Right kidney (tissue), 1 donor: ENCODE results near the gene GLG1.
"Not testable (repeated sequence)": the region's sequence is repeated elsewhere in the genome, so short reads cannot be mapped to it uniquely, and the experiment has no call there.

Experiments
- DNase-seq: peaks from one replicate; pipeline ENCODE4 v3.0.0-alpha.2; 2016

Gene GLG1

DNA sequence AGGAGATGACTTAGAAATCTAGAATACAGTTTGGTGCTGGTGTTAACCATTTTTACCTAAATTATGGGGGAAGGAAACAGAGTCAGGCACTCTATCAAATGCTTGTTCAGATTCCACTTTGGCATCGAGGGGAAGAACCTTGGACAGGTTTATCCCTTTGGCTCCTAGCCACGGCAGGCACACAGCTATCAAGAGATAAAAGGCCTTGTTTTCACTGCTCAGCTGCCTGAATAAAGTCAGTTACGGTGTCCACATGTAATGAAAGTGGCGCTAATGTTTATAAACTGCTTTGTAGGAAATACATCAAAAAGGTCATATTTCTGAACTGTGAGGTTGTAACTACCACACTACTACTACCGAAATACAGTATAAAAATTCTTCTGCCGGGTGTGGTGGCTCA lies 66.3 kb downstream of the GLG1 start:
- DNase-seq = not testable (repeated sequence)

DNA sequence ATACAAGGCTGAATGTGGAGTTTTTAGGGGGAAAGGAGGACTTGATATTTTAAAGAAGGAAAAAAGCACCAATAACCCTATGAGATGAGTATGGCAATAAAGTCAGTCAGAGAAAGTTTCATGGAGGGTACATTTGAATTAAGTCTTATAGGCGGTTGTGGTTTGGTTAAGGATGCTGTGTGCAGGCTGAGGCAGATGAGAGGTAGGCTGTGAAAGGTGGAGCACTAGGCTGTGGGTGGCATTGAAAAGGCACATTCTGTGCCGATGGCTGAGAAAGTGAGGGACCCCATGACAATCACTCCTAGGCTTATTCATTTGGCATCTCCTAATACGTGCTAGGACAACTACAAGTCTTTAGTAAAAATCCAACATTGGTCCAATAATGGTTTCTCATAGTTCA lies 68.1 kb downstream of the GLG1 start:
- not testable (repeated sequence) for DNase-seq

DNA sequence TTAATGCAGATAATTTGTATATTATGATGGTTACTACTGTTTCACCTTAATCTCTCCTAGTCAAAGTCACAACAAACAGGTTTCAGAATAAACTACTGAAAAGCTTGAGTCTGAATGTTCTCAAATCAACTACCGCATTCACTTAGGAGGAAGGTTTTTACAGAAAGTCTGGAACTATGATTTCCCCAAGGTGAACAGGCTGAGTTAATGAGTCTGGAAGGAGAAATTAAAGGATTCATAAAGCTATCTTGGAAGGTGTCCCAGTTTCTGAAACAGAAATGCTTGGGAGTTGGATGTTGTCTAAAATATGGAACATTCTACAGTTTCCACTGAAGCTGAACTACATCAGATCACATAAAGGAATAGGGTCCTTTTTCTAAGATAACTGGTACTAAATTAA lies 69.2 kb downstream of the GLG1 start:
- not testable (repeated sequence) for DNase-seq

DNA sequence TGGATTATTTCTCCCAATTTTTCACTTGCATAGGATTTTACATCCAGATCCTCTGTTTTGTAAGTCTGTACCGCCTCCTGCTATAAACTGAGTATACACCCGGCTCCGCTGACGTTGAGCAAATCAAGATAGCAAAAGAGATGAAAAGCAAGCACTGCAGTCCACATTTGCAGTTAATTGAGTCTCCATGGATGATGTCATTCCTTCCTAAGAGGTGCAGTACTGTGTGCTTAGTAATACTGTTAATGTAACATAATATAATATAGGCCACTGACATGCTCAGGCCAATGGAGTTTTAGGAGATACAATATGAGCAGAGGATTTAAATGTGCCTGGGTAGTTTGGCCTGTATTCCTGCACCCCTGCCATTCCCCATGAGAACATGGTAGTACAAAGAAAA lies 72.3 kb downstream of the GLG1 start:
- DNase-seq = not testable (repeated sequence)

DNA sequence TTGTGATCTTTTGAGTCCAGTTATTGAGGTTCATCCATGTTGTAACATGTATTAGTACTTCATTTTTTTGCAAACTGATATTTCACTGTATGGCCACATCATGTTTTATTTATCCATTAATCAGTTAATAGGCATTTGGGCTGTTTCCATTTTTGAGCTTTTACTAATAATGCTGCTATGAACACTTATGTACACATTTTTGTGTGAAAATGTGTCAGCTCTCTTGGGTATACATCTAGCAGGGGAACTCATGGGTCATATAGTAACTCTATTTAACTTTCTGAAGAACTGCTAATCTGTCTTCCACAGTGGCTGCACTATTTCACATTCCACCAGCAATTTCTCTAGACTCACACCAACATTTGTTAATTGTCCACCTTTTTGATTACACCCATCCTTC lies 82.0 kb downstream of the GLG1 start:
- DNase-seq = no peak

DNA sequence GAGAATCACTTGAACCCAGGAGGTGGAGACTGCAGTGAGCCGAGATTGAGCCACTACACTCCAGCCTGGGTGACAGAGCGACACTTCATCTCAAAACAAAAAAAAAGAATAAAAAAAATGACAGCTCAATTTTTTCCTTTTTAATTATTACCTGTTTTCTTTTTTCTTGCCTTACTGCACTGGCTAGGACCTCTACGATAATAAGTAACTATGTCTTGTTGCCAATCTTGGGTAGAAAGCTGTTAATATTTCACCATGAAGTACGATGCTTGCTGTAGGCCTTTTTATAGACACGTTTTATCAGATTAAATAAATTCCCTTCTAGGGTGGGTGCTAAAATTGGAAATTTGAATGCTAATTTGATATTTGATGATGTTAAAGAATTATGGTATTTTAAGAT lies 82.8 kb downstream of the GLG1 start:
- no peak for DNase-seq

DNA sequence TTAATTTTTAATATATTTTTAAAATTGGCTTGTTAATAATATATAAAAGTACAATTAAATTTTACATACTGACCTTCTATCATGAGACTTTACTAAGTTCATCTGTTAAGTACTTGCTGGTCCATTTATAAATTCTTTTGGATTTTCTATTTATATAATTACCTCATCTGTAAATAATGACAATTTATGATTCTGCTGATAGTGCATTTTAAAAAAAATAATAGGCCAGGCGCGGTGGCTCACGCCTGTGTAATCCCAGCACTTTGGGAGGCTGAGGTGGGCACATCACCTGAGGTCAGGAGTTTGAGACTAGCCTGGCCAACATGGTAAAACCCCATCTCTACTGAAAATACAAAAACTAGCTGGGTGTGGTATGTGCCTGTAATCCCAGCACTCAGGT lies 83.2 kb downstream of the GLG1 start:
- not testable (repeated sequence) for DNase-seq

DNA sequence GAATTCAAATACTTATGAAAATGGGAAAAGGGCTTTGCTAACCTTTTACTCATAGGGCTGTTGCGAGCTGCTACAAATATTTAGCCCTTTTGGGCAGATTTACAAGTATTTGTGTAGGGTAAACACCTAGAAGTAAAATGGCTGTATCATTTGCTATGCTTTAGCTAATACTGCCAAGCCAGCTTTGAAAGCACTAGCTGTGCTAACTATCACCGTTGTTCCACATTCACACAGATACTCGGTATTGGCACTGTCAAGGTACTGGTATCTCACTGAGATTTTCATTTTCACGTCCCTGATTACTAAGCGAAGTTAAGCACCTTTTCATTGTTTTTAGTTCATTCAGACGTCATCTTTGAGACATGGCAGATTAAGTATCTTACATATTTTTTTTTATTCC lies 84.8 kb downstream of the GLG1 start:
- no peak for DNase-seq

DNA sequence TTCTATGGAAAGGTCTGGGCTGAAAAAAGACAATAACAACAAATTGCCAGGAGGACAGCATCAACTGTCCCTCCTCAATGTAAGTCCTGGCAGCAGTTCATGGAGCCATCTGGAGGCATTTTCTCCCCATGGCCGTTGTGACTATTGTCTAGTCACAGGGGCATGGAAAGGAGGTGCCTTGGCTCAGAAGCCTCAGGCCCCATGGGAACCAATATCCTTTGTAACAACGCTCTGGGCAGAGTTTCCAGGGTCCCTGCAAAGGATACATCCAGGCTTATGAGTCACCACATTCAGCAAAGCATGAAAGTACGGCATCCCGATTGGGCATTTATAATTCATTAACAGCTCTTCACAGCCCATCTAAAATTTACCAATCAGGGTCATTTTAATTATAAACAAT lies 85.2 kb downstream of the GLG1 start:
- no peak for DNase-seq

DNA sequence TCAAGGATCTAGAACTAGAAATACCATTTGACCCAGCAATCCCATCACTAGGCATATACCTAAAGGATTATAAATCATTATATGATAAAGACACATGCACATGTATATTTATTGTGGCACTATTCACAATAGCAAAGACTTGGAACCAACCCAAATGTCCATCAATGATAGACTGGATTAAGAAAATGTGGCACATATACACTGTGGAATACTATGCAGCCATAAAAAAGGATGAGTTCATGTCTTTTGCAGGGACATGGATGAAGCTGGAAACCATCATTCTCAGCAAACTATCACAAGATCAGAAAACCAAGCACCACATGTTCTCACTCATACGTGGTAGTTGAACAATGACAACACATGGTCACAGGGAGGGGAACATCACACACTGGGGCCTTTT lies 88.0 kb downstream of the GLG1 start:
- DNase-seq = not testable (repeated sequence)

DNA sequence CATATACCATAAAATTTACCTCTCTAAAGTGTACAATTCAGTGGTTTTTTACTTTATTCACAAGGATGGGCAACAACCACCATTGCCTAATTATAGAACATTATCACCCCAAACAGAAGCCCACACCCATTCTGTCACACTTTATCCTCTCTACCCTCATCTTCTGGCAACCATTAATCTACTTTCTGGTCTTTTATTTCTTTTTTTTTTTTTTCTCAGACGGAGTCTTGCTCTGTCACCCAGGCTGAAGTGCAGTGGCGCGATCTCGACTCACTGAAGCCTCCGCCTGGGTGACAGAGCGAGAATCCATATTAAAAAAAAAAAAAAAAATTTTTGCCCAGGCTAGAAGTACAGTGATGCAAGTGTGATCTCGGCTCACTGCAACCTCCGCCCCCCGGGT lies 95.0 kb downstream of the GLG1 start:
- DNase-seq = no peak

DNA sequence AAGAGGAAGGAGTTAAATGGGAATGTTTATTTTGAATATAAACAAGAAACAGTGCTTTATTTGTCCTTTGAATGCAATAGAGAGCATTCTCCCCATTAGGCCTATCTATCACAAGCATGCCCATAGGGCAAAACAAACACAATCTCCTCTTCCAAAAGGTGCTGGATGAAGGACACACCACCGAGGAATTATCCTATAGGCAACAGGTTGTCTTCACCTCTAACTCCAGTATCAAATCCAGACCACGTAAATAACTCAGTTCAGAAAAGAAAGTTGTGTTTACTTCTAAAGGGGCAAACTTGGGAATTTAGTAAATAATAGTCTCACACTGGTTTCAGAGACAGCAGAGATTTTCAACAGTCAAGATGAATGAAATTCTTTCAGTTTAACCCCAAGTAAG lies 101.9 kb downstream of the GLG1 start:
- no peak for DNase-seq

DNA sequence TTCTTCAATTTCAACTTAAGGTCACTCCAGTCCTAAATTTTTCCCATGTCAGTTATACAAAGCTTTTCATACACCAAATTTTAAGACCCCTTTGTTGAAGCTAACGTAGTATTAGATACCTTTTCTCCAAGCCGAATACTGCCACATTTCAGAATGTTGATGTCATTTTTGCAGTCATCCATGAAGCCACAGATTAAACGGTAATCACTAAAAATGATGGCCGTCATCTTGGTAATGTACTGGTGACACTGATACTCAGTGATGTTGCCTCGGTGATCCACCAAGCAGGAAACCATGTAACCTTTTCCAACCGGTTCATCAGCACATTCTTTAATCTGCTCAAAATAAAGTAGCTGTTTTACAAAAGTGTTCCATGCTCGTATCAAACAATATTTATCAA lies 103.5 kb downstream of the GLG1 start:
- no peak for DNase-seq

DNA sequence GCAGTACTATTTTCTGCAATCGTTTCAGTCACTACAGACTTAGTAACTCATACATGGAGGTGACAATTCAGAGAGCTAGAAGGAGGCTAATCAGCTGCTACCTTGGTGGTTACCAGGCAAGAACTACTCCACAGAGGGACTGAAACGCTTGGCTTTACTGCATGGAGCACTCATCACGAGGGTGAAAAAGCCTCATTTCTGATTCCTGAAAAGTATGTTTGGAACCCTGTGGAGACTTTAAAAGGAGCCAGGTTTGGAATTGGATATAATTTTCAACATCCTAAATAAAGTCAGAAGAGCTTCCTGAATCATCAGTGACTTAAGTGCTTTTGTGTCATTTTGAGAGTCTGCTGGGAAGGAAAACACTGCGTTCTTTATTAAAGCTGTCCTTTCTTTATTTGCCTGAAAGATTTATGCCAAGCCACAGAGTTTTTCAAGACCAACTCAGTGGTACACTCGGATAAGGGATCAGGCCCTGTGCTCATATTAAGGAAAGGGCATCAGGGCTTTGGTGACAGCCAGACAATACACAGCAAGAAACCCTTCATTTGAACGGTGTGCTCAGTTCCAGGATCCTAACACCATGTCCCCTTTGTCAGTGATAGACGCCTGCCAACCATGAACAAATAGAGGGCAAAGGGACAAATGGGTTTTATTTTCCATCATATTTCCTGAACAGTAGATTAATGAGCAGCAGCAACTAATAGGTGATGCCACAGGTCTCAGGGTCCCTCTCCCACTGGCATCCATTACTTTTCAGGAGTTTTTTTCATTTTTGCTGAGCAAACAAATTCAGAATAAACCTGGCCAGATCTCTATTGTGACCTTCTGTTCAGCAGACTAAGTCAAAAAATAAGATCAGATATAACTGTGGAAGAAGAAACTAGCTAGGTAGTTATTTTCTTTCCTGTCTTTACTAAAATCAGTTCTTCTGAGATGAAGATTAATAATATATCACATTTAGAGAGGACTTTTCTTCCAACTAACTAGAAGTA lies 105.1 kb downstream of the GLG1 start:
- DNase-seq = no peak

DNA sequence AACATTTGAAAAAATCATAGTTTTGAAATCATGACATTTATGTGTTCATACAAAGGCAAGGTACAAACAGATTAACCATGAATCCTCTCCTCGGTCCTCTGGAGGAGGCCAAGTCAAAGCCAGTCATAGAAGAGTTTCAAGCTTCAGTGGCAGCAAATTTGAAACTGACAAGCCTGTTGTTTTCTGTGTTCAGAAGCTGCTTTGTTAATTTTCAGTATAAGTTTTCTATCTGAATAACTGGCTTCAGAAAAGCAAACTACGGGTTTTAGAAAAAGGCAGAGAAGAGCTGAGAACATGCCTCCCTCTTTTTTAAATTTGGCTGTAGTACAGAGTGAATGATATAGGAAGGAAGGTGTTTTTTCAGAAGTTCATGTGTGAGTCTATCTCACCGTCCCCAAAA lies 106.0 kb downstream of the GLG1 start:
- DNase-seq = no peak

DNA sequence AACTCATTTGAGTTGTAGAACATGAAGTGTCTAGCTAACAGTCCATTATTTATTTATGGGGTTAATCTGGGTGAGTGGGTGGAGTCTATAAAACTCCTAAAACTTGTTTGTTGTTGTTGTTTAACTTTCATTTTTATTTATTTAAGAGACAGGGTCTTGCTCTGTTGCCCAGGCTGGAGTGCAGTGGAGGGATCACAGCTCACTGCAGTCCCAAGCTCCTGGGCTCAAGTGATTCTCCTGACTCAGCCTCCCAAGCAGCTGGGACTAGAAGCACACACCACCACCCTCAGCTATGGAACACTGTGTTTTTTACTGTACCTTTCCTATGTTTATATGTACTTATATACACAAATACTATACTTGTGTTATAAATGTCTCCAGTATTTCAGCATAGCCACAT lies 107.8 kb downstream of the GLG1 start:
- no peak for DNase-seq

DNA sequence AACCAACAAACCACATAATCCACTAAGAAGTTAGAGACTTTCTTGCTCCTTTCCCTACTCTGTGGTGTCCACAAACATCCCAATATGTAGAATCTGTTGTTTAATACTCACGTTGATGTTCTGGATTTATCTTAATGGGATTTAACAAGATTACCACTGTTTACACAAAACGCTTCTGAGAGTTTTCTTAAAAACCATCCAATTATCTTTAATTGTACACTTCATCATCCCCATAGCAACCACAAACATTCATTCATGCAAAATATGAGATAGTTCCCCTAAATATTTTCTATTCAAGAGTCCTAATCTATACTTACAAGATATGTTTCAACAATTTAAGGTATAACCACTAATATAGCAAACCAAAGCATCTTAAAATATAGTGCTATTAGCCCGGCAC lies 109.2 kb downstream of the GLG1 start:
- no peak for DNase-seq

DNA sequence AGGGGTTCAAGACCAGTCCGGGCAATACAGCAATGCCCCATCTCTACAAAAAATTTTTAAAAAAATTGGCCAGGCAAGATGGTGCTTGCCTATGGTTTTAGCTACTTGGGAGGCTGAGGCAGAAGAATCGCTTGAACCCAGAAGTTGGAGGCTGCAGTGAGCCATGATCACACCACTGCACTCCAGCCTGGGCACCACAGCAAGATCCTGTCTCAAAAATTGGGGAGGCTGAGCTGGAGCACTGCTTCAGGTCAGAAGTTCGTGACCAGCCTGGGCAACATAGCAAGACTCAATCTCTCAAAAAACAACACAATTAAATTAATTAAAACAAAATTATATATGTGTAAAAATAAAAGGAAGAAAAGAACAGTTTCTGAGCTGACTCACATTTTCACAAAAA lies 110.9 kb downstream of the GLG1 start:
- no peak for DNase-seq

DNA sequence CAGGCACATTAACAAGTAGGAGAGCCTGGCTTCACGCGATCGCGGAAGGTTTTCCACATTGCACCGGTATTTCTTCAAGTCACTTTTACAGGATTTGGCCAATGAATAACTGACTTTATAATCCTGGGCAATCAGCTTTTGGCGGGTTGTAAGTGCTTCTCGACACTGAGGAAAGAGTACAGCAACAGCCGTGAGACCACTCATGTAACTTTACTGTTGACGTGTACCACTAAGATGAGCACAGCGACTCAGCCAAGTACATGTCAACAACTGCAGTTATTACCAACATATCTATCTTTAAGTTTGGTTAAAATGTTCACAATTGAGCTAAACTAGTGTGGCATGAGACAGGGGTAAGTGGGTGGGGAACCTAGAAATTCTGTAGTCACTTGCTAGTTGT lies 113.9 kb downstream of the GLG1 start:
- no peak for DNase-seq

DNA sequence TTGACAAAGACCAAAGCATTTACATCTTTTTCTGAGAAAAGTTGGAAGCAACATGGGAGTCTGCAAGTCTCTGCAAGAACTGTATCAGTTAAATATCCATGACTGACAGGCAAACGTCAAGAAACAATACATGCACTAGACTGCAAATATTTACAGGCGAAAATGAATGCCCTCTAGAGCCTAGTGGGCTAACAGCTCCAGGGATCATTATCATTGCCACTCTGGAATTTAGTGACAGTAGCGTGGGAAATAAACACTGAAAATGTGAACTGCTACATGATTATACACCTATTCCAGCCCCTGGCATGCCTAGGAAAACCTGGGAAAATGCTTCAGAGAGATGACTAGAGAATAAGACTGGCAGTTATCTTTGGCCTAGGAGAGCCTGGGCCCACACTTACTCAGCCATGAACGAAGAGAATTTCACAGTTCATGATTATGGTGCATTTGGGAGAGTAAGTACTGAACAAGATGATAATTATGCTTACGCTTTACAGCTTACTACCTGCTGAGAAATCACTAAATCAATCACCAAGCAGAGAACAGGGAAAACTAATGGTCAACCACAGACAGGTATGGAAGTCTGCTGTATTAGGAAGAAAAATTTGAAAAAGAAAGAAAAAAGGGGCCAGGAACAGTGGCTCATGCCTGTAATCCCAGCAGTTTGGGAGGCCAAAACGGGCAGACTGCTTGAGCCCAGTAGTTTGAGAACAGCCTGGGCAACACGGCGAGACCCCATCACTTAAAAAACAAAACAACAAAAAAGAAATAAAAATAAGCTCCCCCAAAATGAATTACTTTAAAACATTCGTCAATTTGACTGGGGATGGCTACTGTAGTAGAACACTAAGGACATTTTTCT lies 119.0 kb downstream of the GLG1 start:
- DNase-seq = no peak

DNA sequence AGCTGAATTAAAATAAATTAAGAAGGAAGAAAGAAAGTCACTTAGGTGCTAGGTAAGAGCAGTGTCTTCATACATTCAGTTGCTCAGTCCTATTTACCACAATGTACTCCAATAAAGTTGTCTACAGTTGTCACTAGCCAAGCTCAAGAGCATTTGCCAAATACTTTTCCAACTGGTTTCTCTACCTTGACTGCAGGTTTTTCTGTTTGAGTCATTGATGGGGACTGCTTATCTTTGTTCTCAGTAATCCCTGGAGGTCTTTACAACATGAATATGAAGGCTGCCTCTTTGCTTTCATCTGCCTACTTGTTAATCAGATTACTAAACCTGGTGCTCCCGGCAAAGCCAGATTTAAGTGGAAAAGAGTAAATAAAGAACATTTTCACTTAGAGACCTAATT lies 121.0 kb downstream of the GLG1 start:
- no peak for DNase-seq

DNA sequence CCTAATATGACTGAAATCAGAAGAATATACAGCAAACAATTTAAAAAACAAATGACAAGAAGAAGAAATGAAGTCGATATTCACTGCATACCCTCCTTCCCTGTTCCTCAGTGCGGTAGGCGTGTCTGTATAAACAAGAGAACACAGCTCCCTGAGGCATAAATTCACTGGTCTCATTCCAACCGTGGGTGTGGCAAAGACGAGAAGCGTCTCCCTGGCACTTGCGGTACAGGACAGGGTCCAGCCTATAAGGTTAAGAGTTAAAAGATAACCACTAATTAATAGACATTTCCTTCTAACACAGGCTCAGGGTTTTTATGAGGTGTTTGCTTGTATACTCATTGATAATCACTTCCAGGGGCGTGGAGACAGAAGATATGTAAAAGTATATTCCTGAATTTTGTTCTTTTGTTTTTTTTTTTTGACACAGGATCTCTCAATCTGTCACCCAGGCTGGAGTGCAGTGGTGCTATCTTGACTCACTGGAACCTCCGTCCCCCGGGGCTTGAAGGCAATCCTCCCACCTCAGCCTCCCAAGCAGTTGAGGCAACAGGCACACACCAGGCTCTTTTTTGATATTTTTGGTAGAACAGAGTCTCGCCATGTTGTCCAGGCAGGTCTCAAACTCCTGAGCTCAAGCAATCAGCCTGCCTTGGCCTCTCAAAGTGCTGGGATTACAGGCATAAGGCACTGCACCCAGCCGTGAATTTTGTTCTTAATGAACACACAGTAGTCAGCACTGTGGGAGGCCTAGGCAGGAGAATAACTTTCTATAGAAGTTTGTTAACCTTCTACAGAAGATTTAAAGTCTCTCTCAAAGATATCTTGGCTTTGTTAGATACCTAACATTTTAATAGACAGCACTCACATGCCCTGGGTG lies 126.5 kb downstream of the GLG1 start:
- DNase-seq = no peak
